Fibroblast of mammary gland (primary cell): ENCODE results near the gene SRR.
"Not testable (repeated sequence)": the region's sequence is repeated elsewhere in the genome, so short reads cannot be mapped to it uniquely, and the experiment has no call there.

Experiments
- DNase-seq: peaks from one replicate; pipeline ENCODE4 v3.0.0-alpha.2; 2010; ENCODE audit warnings: low read depth
- H3K4me3 ChIP-seq: 2 replicates; pipeline ENCODE4 v1.5.1; 2011; ENCODE audit warnings: low read depth, mild to moderate bottlenecking, low read length, moderate library complexity; ENCODE audit not compliant: control insufficient read depth
- CTCF ChIP-seq: conservative IDR thresholded peaks from 2 replicates; pipeline ENCODE4 v1.5.1; 2011; ENCODE audit warnings: low read depth, low read length, inconsistent platforms; ENCODE audit not compliant: control insufficient read depth, insufficient read depth

SRR gene

GRCh38 chr17:2264067-2264860 is 39.5 kb upstream of the SRR start:
- TF ChIP-seq CTCF = no peak
- DNase-seq = peak; percentile 56
- no peak overlapping the region for H3K4me3 ChIP-seq

- H3K4me3 ChIP-seq, DNase-seq: not testable (repeated sequence)
Observed at GRCh38 chr17:2265166-2265565, 38.6 kb upstream of the SRR start.

GRCh38 chr17:2266045-2266864 is 37.5 kb upstream of the SRR start:
- no peak for TF ChIP-seq CTCF
- H3K4me3 ChIP-seq = no peak overlapping the region
- no peak for DNase-seq

- H3K4me3 ChIP-seq = no peak overlapping the region
- DNase-seq = no peak
- TF ChIP-seq CTCF = no peak
Observed at GRCh38 chr17:2266865-2267228, 36.9 kb upstream of the SRR start.

- DNase-seq = no peak
- no peak overlapping the region for H3K4me3 ChIP-seq
- TF ChIP-seq CTCF = no peak
Observed at GRCh38 chr17:2267354-2267753, 36.4 kb upstream of the SRR start.

- DNase-seq = no peak
- H3K4me3 ChIP-seq = no peak overlapping the region
- no peak for TF ChIP-seq CTCF
Observed at GRCh38 chr17:2271985-2272702, 31.6 kb upstream of the SRR start.

GRCh38 chr17:2274414-2274813 is 29.3 kb upstream of the SRR start:
- H3K4me3 ChIP-seq = no peak overlapping the region
- TF ChIP-seq CTCF = no peak
- DNase-seq = no peak
